BLaER1 (cell line): ENCODE data around the gene AGAP2.

Experiments
- H3K27ac ChIP-seq: shearing (Covaris generic); formaldehyde crosslinking; 2 replicates; pipeline ENCODE4 v1.8.1; 2022
- H3K27me3 ChIP-seq: shearing (Covaris generic); formaldehyde crosslinking; 2 replicates; pipeline ENCODE4 v1.8.1; 2022
- H3K36me3 ChIP-seq: shearing (Covaris generic); formaldehyde crosslinking; 2 replicates; pipeline ENCODE4 v1.8.1; 2022
- H3K4me1 ChIP-seq: shearing (Covaris generic); formaldehyde crosslinking; 2 replicates; pipeline ENCODE4 v1.8.1; 2022
- H3K4me2 ChIP-seq: shearing (Covaris generic); formaldehyde crosslinking; 2 replicates; pipeline ENCODE4 v1.8.1; 2022
- H3K4me3 ChIP-seq: shearing (Covaris generic); formaldehyde crosslinking; 2 replicates; pipeline ENCODE4 v1.8.1; 2022
- H3K9ac ChIP-seq: shearing (Covaris generic); formaldehyde crosslinking; 2 replicates; pipeline ENCODE4 v1.8.1; 2022
- H3K9me3 ChIP-seq: shearing (Covaris generic); formaldehyde crosslinking; 2 replicates; pipeline ENCODE4 v1.8.1; 2022
- H4K20me1 ChIP-seq: shearing (Covaris generic); formaldehyde crosslinking; 2 replicates; pipeline ENCODE4 v1.8.1; 2022
- Cebpa-rat ChIP-seq: shearing (Covaris generic); IDR thresholded peaks from 2 replicates; pipeline ENCODE4 v1.8.1; 2022

The AGAP2 gene

DNA sequence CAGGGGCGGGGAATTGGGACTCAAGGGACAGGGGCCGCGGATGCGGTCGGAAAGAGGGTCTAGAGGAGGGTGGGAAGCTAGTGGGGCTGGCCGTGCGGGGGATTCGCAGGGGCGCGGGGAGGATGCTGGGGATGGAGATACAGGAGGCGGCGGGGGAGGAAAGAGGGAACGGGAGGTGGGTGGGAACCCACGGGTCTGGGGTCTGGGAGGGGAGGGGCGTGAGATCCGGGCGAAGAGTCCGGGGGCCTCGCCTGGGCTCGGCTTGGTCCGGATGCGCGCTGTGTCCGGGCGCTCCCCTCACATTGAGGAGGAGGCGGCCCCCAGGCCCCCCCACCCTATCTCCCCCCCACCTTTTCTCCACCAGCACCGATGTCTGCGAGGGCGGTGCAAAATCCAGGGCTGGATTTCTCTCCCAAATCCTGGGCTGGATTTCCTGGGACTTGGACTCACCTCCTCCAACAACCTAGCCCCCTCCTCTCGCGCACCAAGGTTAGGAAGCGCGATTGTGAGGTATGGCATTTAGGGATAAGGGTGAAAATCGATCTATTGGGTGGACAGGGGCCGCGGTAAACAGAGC, at the start of gene AGAP2:
TSS of gene AGAP2 (minus strand) at position 82 of the 577 bp plus-strand sequence. CDS start 496 bp downstream, outside the sequence.
- TF ChIP-seq Cebpa-rat: no peak
- Histone ChIP-seq H4K20me1 (peaks cover 32% of the 10 kb centered on the region), H3K27ac (peak within 1 kb of the TSS; percentile 66; the same call in 1 of the 2 replicates), H3K36me3 (peaks cover 43% of the 10 kb centered on the region), H3K9ac (no peak within 1 kb of the TSS), H3K4me3 (no peak within 1 kb of the TSS), H3K9me3 (no peaks in the 10 kb centered on the region), H3K4me2 (peak within 1 kb of the TSS; percentile 96), H3K4me1 (peaks cover 41% of the 10 kb centered on the region), H3K27me3 (no peaks in the 10 kb centered on the region)

GRCh38 chr12:57783861-57784260, 45.3 kb upstream of the AGAP2 start:
- H3K4me2 ChIP-seq: peak overlapping the region; percentile 92
- H4K20me1 ChIP-seq: peaks cover 40% of the 10 kb centered on the region
- H3K36me3 ChIP-seq: peaks cover 63% of the 10 kb centered on the region
- peak overlapping the region; percentile 92 for H3K4me3 ChIP-seq
- H3K4me1 ChIP-seq: peaks cover 35% of the 10 kb centered on the region
- no peak overlapping the region for H3K27ac ChIP-seq
- TF ChIP-seq Cebpa-rat: no peak
- H3K27me3 ChIP-seq: no peaks in the 10 kb centered on the region
- no peaks in the 10 kb centered on the region for H3K9me3 ChIP-seq
- peak overlapping the region; percentile 92; the same call in 1 of the 2 replicates for H3K9ac ChIP-seq

- TF ChIP-seq Cebpa-rat: no peak
- peaks cover 35% of the 10 kb centered on the region for H3K4me1 ChIP-seq
- H3K27me3 ChIP-seq: no peaks in the 10 kb centered on the region
- no peaks in the 10 kb centered on the region for H3K9me3 ChIP-seq
- H3K4me3 ChIP-seq: peak overlapping the region; percentile 92
- peaks cover 36% of the 10 kb centered on the region for H4K20me1 ChIP-seq
- H3K27ac ChIP-seq: peak overlapping the region; percentile 83
- peaks cover 63% of the 10 kb centered on the region for H3K36me3 ChIP-seq
- H3K4me2 ChIP-seq: peak overlapping the region; percentile 92
- peak overlapping the region; percentile 92 for H3K9ac ChIP-seq
Observed at GRCh38 chr12:57783466-57783801, 44.9 kb upstream of the AGAP2 start.

DNA sequence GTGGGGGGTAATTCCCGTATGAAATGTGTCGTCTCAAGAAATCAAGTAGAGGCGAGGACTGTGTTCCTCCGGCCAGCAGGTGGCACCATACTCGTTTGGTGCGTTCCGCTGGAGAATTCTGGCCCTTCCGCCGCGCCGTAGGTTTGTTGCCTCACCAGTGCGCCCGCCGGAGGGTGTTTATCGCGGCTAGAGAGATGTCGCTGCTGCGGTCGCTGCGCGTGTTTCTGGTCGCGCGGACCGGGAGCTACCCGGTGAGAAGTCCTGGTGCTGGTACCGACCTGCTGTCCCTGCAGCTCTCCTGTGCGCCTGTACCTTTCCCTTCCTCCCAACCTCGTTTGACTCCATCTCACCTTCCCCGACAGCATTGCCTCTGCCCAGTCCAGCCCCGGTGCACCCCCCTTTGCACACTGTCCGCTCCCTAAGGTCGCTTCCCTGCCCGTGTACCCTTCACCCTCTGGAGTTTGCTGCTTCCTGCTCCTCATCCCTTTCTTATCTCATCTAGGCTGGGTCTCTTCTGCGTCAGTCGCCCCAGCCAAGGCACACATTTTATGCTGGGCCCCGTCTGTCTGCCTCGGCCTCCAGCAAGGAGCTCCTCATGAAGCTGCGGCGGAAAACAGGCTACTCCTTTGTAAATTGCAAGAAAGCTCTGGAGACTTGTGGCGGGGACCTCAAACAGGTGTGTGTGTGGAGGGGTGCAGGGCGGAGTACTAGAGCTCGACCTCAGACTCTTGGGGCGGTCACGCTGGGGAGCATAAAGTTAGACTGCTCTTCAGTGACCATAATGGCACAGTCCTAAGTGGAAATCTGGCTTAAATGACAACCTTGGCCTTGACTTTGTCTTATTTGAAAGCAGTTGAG, 44.3 kb upstream of the AGAP2 start, which contains the start of gene TSFM:
TSS of gene TSFM (plus strand) at position 180 of the 858 bp plus-strand sequence. CDS start at position 195, 15 bp downstream.
- Histone ChIP-seq H3K36me3 (peaks cover 59% of the 10 kb centered on the region), H3K27ac (peak within 1 kb of the TSS; percentile 83), H3K4me3 (peak within 1 kb of the TSS; percentile 92), H3K4me2 (peak within 1 kb of the TSS; percentile 92), H3K9me3 (no peaks in the 10 kb centered on the region), H3K4me1 (peaks cover 35% of the 10 kb centered on the region), H4K20me1 (peaks cover 36% of the 10 kb centered on the region), H3K27me3 (no peaks in the 10 kb centered on the region), H3K9ac (peak within 1 kb of the TSS; percentile 92)
- TF ChIP-seq Cebpa-rat: peak; percentile 69; the same call in 1 of the 2 replicates

GRCh38 chr12:57782243-57782607, 43.7 kb upstream of the AGAP2 start:
- Histone ChIP-seq H3K27me3 (no peaks in the 10 kb centered on the region), H3K9me3 (no peaks in the 10 kb centered on the region), H3K4me1 (peaks cover 35% of the 10 kb centered on the region), H3K36me3 (peaks cover 53% of the 10 kb centered on the region), H3K27ac (0 out of 2 replicates have a peak overlapping the region, but pooled peaks have one; percentile 35), H4K20me1 (peaks cover 30% of the 10 kb centered on the region), H3K4me2 (peak overlapping the region; percentile 67), H3K9ac (no peak overlapping the region), H3K4me3 (peak overlapping the region; percentile 92)
- no peak for TF ChIP-seq Cebpa-rat

DNA sequence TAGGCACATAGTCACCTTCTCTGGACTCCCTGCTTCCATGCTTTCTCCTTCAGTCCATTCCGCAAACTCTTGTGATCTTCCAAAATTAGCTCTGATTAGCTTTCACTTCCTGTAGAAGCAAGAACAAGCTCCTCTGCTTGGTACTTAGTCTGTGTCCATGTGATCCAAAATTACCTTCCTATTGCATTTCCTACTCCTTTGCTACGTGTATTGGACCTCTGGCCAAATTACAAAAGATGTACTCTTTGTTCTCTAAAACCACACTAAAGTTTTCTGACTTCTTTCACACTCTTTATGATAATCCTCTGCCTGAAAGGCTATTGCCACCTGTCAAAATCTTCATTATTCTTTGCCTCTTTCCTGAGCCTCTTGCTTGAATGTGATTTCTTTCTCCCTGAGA, 43.3 kb upstream of the AGAP2 start:
- H4K20me1 ChIP-seq: peaks cover 26% of the 10 kb centered on the region
- peak overlapping the region; percentile 35; the same call in 1 of the 2 replicates for H3K27ac ChIP-seq
- TF ChIP-seq Cebpa-rat: no peak

DNA sequence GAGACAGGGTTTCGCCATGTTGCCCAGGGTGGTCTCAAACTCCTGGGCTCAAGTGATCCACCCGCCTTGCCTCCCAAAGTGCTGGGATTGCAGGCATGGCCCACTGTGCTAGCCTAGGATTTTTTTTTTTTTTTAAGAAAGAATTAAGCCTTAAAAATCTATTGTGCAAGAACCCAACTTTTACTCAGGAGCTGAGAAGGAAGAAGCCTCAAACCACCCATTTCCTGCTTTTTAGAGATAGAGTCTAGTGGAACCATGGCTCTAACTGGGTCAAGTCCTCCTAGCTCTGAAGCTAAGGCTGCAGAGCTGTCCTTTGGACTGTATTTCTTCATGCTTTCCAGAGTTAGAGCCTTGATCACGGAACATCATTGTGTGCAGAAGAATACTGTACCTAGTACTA, 42.7 kb upstream of the AGAP2 start:
- H3K4me3 ChIP-seq: no peak overlapping the region
- TF ChIP-seq Cebpa-rat: peak; percentile 53; the same call in 1 of the 2 replicates
- peaks cover 35% of the 10 kb centered on the region for H3K4me1 ChIP-seq
- peak overlapping the region; percentile 67 for H3K4me2 ChIP-seq
- H3K27me3 ChIP-seq: no peaks in the 10 kb centered on the region
- H3K9ac ChIP-seq: 0 out of 2 replicates have a peak overlapping the region, but pooled peaks have one; percentile 9
- peaks cover 23% of the 10 kb centered on the region for H4K20me1 ChIP-seq
- H3K36me3 ChIP-seq: peaks cover 43% of the 10 kb centered on the region
- peak overlapping the region; percentile 35; the same call in 1 of the 2 replicates for H3K27ac ChIP-seq
- H3K9me3 ChIP-seq: no peaks in the 10 kb centered on the region

More for the DNA sequence above, 43.3 kb upstream of the AGAP2 start:
- Histone ChIP-seq H3K4me2 (peak overlapping the region; percentile 67), H3K9me3 (no peaks in the 10 kb centered on the region), H3K4me1 (peaks cover 35% of the 10 kb centered on the region), H3K9ac (0 out of 2 replicates have a peak overlapping the region, but pooled peaks have one; percentile 9), H3K27me3 (no peaks in the 10 kb centered on the region), H3K36me3 (peaks cover 49% of the 10 kb centered on the region), H3K4me3 (no peak overlapping the region)

DNA sequence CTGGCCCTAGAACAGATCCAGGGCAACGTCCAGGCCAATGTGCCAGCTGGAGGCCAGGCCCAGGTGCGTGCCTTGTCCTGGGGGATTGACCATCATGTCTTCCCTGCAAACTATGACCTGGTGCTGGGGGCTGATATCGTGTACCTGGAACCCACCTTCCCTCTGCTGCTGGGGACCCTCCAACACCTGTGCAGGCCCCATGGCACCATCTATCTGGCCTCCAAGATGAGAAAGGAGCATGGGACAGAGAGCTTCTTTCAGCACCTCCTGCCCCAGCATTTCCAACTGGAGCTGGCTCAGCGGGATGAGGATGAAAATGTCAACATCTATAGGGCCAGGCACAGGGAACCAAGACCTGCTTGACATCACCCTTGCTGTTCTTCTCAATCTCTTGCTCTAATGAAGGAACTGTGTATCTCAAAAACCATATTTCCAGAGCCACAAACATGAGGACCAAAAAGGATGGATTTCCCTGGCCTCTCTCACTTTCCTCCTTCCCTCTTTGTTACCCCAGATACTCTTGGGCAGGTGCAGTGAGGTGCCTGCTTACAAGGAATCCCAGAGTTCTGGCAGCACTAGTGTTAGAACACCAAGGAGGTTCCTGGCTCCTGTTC, 41.8 kb upstream of the AGAP2 start:
- Histone ChIP-seq H3K36me3 (peaks cover 35% of the 10 kb centered on the region), H3K4me1 (peaks cover 35% of the 10 kb centered on the region), H4K20me1 (peaks cover 14% of the 10 kb centered on the region), H3K4me3 (no peak overlapping the region), H3K27me3 (no peaks in the 10 kb centered on the region), H3K9me3 (no peaks in the 10 kb centered on the region), H3K9ac (no peak overlapping the region), H3K4me2 (peak overlapping the region; percentile 67), H3K27ac (no peak overlapping the region)
- no peak for TF ChIP-seq Cebpa-rat

DNA sequence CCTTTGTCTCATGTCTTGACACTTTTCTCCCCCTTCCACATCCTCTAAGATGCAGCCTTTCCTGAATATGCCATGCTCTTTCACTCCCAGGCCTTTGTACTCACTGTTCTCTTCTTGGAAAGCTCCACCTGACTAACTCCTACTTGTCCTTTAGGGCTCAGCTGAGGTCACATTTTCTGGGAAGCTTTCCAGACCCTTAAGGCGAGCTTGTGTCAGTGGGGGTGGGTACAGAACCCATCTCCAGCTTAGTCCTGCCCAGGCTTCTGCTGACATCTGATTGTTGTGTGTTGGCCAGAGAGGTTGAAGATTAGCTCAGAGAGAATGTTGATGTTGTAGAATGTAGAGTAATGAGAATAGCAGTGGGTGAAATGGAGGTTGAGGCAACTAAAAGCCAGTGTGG, 41.2 kb upstream of the AGAP2 start:
- H3K36me3 ChIP-seq: peaks cover 29% of the 10 kb centered on the region
- no peak overlapping the region for H3K27ac ChIP-seq
- H3K27me3 ChIP-seq: no peaks in the 10 kb centered on the region
- no peak overlapping the region for H3K4me3 ChIP-seq
- H4K20me1 ChIP-seq: peaks cover 14% of the 10 kb centered on the region; the same call in 1 of the 2 replicates
- no peak overlapping the region for H3K9ac ChIP-seq
- TF ChIP-seq Cebpa-rat: no peak
- H3K4me1 ChIP-seq: peaks cover 35% of the 10 kb centered on the region
- H3K9me3 ChIP-seq: no peaks in the 10 kb centered on the region
- H3K4me2 ChIP-seq: no peak overlapping the region
